Thyroid gland (tissue), 4 donors: ENCODE measurements around the gene PMF1. TPM values are rescaled to one million over a fixed set of nuclear protein-coding genes. Genes with fewer than 3 reads are reported as not detected.

Experiments
- DNase-seq, 2 donors: peaks; one replicate each; pipeline ENCODE4 v3.0.0-alpha.2; 2019
- H3K27ac ChIP-seq, 3 donors: fragments of 200-600 bp; sonication (generic); 1 replicate in 2 of 3; 2 replicates in 1 of 3; pipeline ENCODE4 v1.5.1; 2016 to 2019; ENCODE audit warnings: mild to moderate bottlenecking in 1 of 3, moderate library complexity in 1 of 3
- H3K27me3 ChIP-seq: fragments of 200-600 bp; sonication (generic); one replicate; pipeline ENCODE4 v1.5.1; 2019
- H3K36me3 ChIP-seq, 2 donors: fragments of 200-600 bp; sonication (generic); one replicate each; pipeline ENCODE4 v1.5.1; 2016 to 2019
- H3K4me1 ChIP-seq, 2 donors: fragments of 200-600 bp; sonication (generic); one replicate each; pipeline ENCODE4 v1.5.1; 2017 to 2019
- H3K4me3 ChIP-seq, 3 donors: fragments of 200-600 bp; sonication (generic); replicated peaks in 1 of 3; 1 replicate in 2 of 3; 2 replicates in 1 of 3; pipeline ENCODE4 v1.5.1; 2016; ENCODE audit warnings: mild to moderate bottlenecking in 1 of 3
- H3K9me3 ChIP-seq: fragments of 200-600 bp; sonication (generic); one replicate; pipeline ENCODE4 v1.5.1; 2017
- POLR2A ChIP-seq, 2 donors: fragments of 450-650 bp; IDR thresholded peaks; one replicate each; pipeline ENCODE4 v1.6.1; 2017; ENCODE audit warnings: antibody characterized with exemption in 2 of 2, mild to moderate bottlenecking in 2 of 2, moderate library complexity in 1 of 2
- WGBS, 2 donors: methylation state at CpG; one replicate each; pipeline ENCODE4 v1.1.5; 2017; 5-methylcytosine and 5-hydroxymethylcytosine counted together
- intact Hi-C: fragments of 100-400 bp; cut with DNase I; formaldehyde crosslinking; loops from one replicate; pipeline ENCODE4 v1.15.1; 2023
- total RNA-seq, 4 donors: library from RNA; depleted of rRNA; stranded (reverse); fragments of >200 nt; gene quantifications; one replicate each; pipeline ENCODE4 v1.2.3, GENCODE V29; 2016
- TF ChIP-seq, protein P1 (sequence below), 6 experiments: fragments of 200-600 bp in 3 of 6; fragments of 450-650 bp in 3 of 6; sonication (generic) in 3 of 6; IDR thresholded peaks; one replicate each; pipeline ENCODE4 v1.5.1; 2016 to 2019; ENCODE audit warnings: antibody characterized with exemption in 6 of 6, mild to moderate bottlenecking in 2 of 6, inconsistent platforms in 1 of 6, moderate library complexity in 1 of 6

The PMF1 gene
- total RNA-seq, 4 donors from 2014 or later = 73.6 to 121 (median 107) TPM

DNA sequence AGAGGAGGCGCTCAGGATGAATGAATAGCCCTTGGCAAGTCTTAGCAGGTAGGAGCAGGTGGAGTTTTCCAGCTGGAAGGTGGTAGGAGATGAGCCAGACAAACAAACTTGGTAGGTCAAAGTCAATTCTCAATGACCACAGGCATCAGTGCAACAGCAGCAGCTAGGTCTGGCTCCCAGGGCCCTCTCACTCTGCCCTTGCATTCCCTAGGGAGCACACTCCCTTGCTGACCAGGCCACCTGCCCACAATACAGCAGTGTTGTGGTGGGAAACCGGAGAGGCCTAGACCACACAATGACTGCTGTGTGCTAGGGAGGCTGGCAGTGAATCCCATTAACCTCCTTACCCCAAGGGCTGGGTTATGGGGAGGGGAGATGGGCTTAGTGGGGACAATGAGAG lies 48.1 kb downstream of the PMF1 start:
- Histone ChIP-seq H3K4me3 (no peak overlapping the region), H3K27ac (no peak overlapping the region), H3K27me3 (no peaks in the 10 kb centered on the region), H3K36me3 (peaks cover 77 to 78% of the 10 kb centered on the region in 2 donors), H3K4me1 (no peaks in the 10 kb centered on the region), H3K9me3 (no peaks in the 10 kb centered on the region)
- no peak for DNase-seq
- TF ChIP-seq POLR2A (IDR thresholded peaks at IDR 0.05) = no peak
- TF ChIP-seq, protein P1, sequence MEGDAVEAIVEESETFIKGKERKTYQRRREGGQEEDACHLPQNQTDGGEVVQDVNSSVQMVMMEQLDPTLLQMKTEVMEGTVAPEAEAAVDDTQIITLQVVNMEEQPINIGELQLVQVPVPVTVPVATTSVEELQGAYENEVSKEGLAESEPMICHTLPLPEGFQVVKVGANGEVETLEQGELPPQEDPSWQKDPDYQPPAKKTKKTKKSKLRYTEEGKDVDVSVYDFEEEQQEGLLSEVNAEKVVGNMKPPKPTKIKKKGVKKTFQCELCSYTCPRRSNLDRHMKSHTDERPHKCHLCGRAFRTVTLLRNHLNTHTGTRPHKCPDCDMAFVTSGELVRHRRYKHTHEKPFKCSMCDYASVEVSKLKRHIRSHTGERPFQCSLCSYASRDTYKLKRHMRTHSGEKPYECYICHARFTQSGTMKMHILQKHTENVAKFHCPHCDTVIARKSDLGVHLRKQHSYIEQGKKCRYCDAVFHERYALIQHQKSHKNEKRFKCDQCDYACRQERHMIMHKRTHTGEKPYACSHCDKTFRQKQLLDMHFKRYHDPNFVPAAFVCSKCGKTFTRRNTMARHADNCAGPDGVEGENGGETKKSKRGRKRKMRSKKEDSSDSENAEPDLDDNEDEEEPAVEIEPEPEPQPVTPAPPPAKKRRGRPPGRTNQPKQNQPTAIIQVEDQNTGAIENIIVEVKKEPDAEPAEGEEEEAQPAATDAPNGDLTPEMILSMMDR (IDR thresholded peaks at IDR 0.05) = no peak
- intact Hi-C loops = no loop called here
- 93 to 100% methylated on average over 2 of the region's 2 CpGs for WGBS, 2 donors

DNA sequence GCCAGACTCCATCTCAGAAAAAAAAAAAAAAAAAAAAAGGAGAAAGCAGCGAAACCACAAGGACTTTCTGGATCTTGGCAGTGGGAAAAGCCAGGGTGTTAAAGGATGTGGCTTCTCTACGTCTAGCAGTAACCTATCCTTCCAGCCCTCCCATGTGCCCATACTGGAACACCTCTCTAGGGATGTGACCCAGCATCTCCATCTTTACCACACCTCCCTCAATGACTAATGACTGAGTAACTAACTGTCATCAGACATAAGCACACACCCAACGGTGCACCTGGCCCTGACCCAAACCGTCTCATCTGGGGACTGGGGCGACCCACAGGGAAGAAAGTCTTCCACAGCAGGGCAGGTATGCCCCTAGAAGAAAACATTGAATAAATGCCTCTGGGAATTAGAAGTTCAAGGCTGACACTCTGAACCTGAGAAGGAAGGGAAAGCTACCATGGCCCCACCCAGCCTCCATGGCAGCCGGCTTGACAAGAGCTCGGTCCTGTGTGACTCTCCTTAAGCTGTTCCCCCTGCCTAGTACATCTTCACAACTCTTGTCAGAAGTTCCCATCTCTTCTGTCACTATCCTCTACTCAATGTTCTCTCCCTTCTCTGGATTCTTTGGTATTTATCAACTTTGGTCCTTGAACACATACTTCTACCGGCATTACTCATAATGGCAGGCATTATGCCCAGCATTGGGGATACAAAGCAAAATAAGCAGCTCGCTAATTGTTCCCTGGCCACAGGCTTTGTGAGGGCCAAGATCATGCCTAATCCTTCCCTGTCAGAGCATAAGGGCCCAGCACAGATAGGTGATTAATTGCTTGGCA lies 49.9 kb downstream of the PMF1 start:
- no peaks in the 10 kb centered on the region for H3K4me1 ChIP-seq
- no peaks in the 10 kb centered on the region for H3K27me3 ChIP-seq
- no peak for DNase-seq
- no peak overlapping the region for H3K4me3 ChIP-seq
- peaks cover 82 to 85% of the 10 kb centered on the region in 2 donors for H3K36me3 ChIP-seq
- H3K27ac ChIP-seq = no peak overlapping the region
- no peak for TF ChIP-seq POLR2A (IDR thresholded peaks at IDR 0.05)
- TF ChIP-seq, protein P1 (IDR thresholded peaks at IDR 0.05) = no peak
- H3K9me3 ChIP-seq = no peaks in the 10 kb centered on the region
- intact Hi-C loops = no loop called here
- WGBS, 2 donors = 85 to 92% methylated on average over 9 of the region's 9 CpGs

DNA sequence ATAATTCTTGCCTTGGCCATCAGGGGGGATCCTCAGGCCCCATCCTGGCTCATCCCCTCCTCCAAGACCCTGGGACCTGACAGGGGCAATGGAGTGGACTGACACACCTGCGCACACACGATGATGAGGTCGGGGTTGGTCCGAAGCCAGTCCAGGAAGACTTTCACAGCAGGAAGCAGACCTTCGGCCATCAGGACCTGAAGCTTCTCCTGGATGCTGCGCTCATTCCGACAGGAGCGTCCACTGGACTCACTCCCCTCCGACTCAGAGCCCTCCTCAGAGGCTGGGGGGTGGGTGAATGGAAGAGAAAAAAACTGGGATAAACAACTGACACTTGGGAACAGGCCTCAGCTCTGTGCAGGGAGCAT lies 50.5 kb downstream of the PMF1 start:
- intact Hi-C loops = no loop called here
- peaks cover 82 to 85% of the 10 kb centered on the region in 2 donors for H3K36me3 ChIP-seq
- no peak overlapping the region for H3K4me3 ChIP-seq
- no peaks in the 10 kb centered on the region for H3K27me3 ChIP-seq
- DNase-seq = no peak
- no peaks in the 10 kb centered on the region for H3K9me3 ChIP-seq
- no peak overlapping the region for H3K27ac ChIP-seq
- H3K4me1 ChIP-seq = no peaks in the 10 kb centered on the region
- TF ChIP-seq, protein P1 (IDR thresholded peaks at IDR 0.05) = no peak
- TF ChIP-seq POLR2A (IDR thresholded peaks at IDR 0.05) = no peak
- 91 to 95% methylated on average over 9 of the region's 9 CpGs for WGBS, 2 donors

DNA sequence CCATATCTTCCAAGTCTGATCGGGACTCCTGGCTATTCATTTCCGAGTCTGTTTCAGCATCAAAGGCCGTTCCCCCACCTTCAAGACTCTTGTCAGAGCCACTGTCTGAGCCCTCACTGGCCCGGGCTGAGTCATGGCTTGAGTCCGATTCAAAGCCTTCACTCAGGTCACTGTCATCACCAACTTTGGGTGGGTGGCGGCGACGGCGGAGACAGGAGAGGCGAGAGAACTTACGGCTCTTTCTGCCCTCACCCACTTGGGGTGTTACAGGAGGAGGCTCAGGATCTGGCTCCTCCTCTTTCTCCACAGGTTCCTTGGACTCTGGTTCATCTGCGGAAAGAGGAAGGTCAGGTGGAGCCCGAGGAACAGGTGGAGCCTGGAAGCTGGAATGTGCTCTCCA lies 53.2 kb downstream of the PMF1 start:
- WGBS, 2 donors = 93 to 96% methylated on average over 13 of the region's 13 CpGs
- no peak for TF ChIP-seq POLR2A (IDR thresholded peaks at IDR 0.05)
- TF ChIP-seq, protein P1 (IDR thresholded peaks at IDR 0.05) = no peak
- Histone ChIP-seq H3K27me3 (no peaks in the 10 kb centered on the region), H3K4me1 (no peaks in the 10 kb centered on the region), H3K27ac (no peak overlapping the region), H3K4me3 (no peak overlapping the region), H3K9me3 (no peaks in the 10 kb centered on the region), H3K36me3 (peaks cover 61 to 71% of the 10 kb centered on the region in 2 donors)
- DNase-seq = no peak
- intact Hi-C loops = no loop called here

DNA sequence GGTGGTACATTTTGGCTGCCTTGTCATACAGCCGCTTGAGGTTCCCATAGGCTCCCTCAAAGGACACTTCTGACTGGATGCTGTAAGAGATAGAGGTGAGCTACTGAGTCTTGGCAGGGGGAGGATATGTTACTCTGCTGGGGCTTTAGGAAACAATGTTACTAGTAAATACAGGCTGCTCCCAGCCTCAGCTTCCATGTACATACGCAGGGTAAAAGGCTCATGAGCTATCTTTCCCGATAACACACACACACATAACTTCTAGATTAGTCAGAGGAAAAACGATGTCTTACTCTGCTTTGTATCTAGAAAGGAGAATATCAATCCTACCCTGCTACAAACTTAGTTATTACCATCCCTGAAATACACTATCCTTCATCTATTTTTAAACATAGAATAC lies 55.5 kb downstream of the PMF1 start:
- Histone ChIP-seq H3K9me3 (no peaks in the 10 kb centered on the region), H3K27me3 (no peaks in the 10 kb centered on the region), H3K4me1 (no peaks in the 10 kb centered on the region), H3K4me3 (no peak overlapping the region), H3K36me3 (peaks cover 65 to 70% of the 10 kb centered on the region in 2 donors), H3K27ac (no peak overlapping the region)
- TF ChIP-seq, protein P1 (IDR thresholded peaks at IDR 0.05) = no peak
- TF ChIP-seq POLR2A (IDR thresholded peaks at IDR 0.05) = no peak
- 95 to 96% methylated on average over 4 of the region's 4 CpGs for WGBS, 2 donors
- no peak for DNase-seq
- intact Hi-C loops = no loop called here
